GM23338 (cell line): Measurements from ENCODE around the gene CHST12. TPM values are rescaled to one million over a fixed set of nuclear protein-coding genes. Genes with fewer than 3 reads are reported as not detected.
A peak's percentile ranks its signal among the peaks of the same experiment; 100 is the strongest.

Experiments used
- ATAC-seq: fragments of 200-7000 bp; cut with Tn5 transposase; 3 replicates; pipeline ENCODE4 v1.9.1; 2020
- DNase-seq: peaks from one replicate; pipeline ENCODE4 v3.0.0-alpha.2; 2015; ENCODE audit warnings: low spot score
- H2AFZ ChIP-seq: fragments of 200-600 bp; sonication (generic); 2 replicates; pipeline ENCODE4 v1.8.0; 2016; ENCODE audit warnings: antibody characterized with exemption, mild to moderate bottlenecking, moderate library complexity
- H3F3A ChIP-seq: fragments of 200-600 bp; sonication (generic); replicated peaks from 2 replicates; pipeline ENCODE4 v1.8.0; 2017; ENCODE audit warnings: antibody characterized with exemption, mixed run types, low read depth
- H3K27ac ChIP-seq: fragments of 200-600 bp; sonication (generic); 2 replicates; pipeline ENCODE4 v1.6.1; 2016; ENCODE audit warnings: low read depth
- H3K27me3 ChIP-seq: fragments of 200-600 bp; sonication (generic); 2 replicates; pipeline ENCODE4 v1.8.0; 2016; ENCODE audit warnings: mild to moderate bottlenecking, mixed run types, moderate library complexity; ENCODE audit not compliant: insufficient read depth
- H3K36me3 ChIP-seq: fragments of 200-600 bp; sonication (generic); 2 replicates; pipeline ENCODE4 v1.8.0; 2016; ENCODE audit warnings: mild to moderate bottlenecking; ENCODE audit not compliant: insufficient read depth
- H3K4me1 ChIP-seq: fragments of 200-600 bp; sonication (generic); 2 replicates; pipeline ENCODE4 v1.8.0; 2016; ENCODE audit warnings: mild to moderate bottlenecking, moderate library complexity; ENCODE audit not compliant: insufficient read depth
- H3K4me2 ChIP-seq: fragments of 200-600 bp; sonication (generic); 2 replicates; pipeline ENCODE4 v1.7.1; 2017; ENCODE audit warnings: mixed run types
- H3K4me3 ChIP-seq: fragments of 200-600 bp; sonication (generic); 2 replicates; pipeline ENCODE4 v1.6.1; 2016; ENCODE audit warnings: mixed run types
- H3K79me2 ChIP-seq: fragments of 200-600 bp; sonication (generic); replicated peaks from 2 replicates; pipeline ENCODE4 v1.8.0; 2017; ENCODE audit warnings: mild to moderate bottlenecking; ENCODE audit not compliant: insufficient read depth
- H3K9me2 ChIP-seq: fragments of 200-600 bp; sonication (generic); 2 replicates; pipeline ENCODE4 v1.8.0; 2017; ENCODE audit not compliant: insufficient read depth
- H4K20me1 ChIP-seq: fragments of 200-600 bp; sonication (generic); replicated peaks from 2 replicates; pipeline ENCODE4 v1.8.0; 2017; ENCODE audit warnings: mild to moderate bottlenecking; ENCODE audit not compliant: insufficient read depth
- H3K27ac Mint-ChIP-seq: 2 replicates; pipeline ENCODE4 v1.8.0; 2020; ENCODE audit warnings: inconsistent platforms, mild to moderate bottlenecking, moderate library complexity, mixed read lengths
- H3K27me3 Mint-ChIP-seq: 3 replicates; pipeline ENCODE4 v1.8.0; 2022; ENCODE audit warnings: low read depth, mild to moderate bottlenecking, moderate library complexity, mixed read lengths, inconsistent platforms; ENCODE audit not compliant: insufficient read depth, poor library complexity
- H3K36me3 Mint-ChIP-seq: 3 replicates; pipeline ENCODE4 v1.8.0; 2021; ENCODE audit warnings: low read depth, mild to moderate bottlenecking, inconsistent platforms, moderate library complexity, mixed read lengths
- H3K4me1 Mint-ChIP-seq: 3 replicates; pipeline ENCODE4 v1.8.0; 2020; ENCODE audit warnings: mild to moderate bottlenecking, inconsistent platforms, mixed read lengths
- H3K4me3 Mint-ChIP-seq: 3 replicates; pipeline ENCODE4 v1.8.0; 2021; ENCODE audit warnings: moderate library complexity, mild to moderate bottlenecking, inconsistent platforms, mixed read lengths
- H3K9me3 Mint-ChIP-seq: 3 replicates; pipeline ENCODE4 v1.8.0; 2020; ENCODE audit warnings: moderate library complexity, mild to moderate bottlenecking, inconsistent platforms, mixed read lengths
- CREB1 ChIP-seq: fragments of 250-450 bp; sonication (Bioruptor Pico); IDR thresholded peaks from 2 replicates; pipeline ENCODE4 v1.5.0; 2020; ENCODE audit warnings: low read depth, mild to moderate bottlenecking, moderate library complexity
- EZH2 ChIP-seq: fragments of 200-600 bp; sonication (generic); IDR thresholded peaks from one replicate; pipeline ENCODE4 v1.8.0; 2017; ENCODE audit warnings: antibody characterized with exemption, mild to moderate bottlenecking, low read depth; ENCODE audit not compliant: unreplicated experiment
- JUNB ChIP-seq: IDR thresholded peaks from one replicate; pipeline ENCODE4 v1.6.1; 2016; ENCODE audit warnings: antibody characterized with exemption; ENCODE audit not compliant: unreplicated experiment
- NANOG ChIP-seq: IDR thresholded peaks from 2 replicates; pipeline ENCODE4 v1.6.1; 2016; ENCODE audit warnings: antibody characterized with exemption, borderline replicate concordance
- POLR2AphosphoS5 ChIP-seq: IDR thresholded peaks from 2 replicates; pipeline ENCODE4 v1.6.1; 2016; ENCODE audit warnings: antibody characterized with exemption, low read depth
- REST ChIP-seq: IDR thresholded peaks from one replicate; pipeline ENCODE4 v1.6.1; 2018; ENCODE audit warnings: antibody characterized with exemption; ENCODE audit not compliant: unreplicated experiment
- STAT1 ChIP-seq: IDR thresholded peaks from one replicate; pipeline ENCODE4 v1.6.1; 2016; ENCODE audit warnings: antibody characterized with exemption; ENCODE audit not compliant: unreplicated experiment
- ZNF114 ChIP-seq: fragments of 250-450 bp; sonication (Bioruptor Pico); IDR thresholded peaks from 2 replicates; pipeline ENCODE4 v1.5.0; 2020; ENCODE audit warnings: mild to moderate bottlenecking, moderate library complexity
- ZNF331 ChIP-seq: fragments of 250-450 bp; sonication (Bioruptor Pico); IDR thresholded peaks from 2 replicates; pipeline ENCODE4 v1.5.0; 2020; ENCODE audit warnings: low read depth, mild to moderate bottlenecking, moderate library complexity
- polyA plus RNA-seq: library from polyadenylated mRNA; unstranded; fragments of >200 nt; fragmentation: Nextera tagmentation; extraction: Ambion mirVana; gene quantifications from 2 replicates; pipeline ENCODE4 v1.2.1, GENCODE V29; 2016
- total RNA-seq: library from RNA; depleted of rRNA; stranded (reverse); fragments of >200 nt; shearing (Covaris generic); gene quantifications from 2 replicates; pipeline ENCODE4 v1.2.3, GENCODE V29; 2014
- TF ChIP-seq, protein P1 (sequence below): IDR thresholded peaks from 2 replicates; pipeline ENCODE4 v1.6.1; 2016; ENCODE audit warnings: antibody characterized with exemption
- TF ChIP-seq, protein P2 (sequence below), 2 experiments: fragments of 200-600 bp in 1 of 2; sonication (generic) in 1 of 2; conservative IDR thresholded peaks; 2 replicates each; pipeline versions ENCODE4 v1.5.1 to v1.6.1; 2016 to 2017; ENCODE audit warnings: antibody characterized with exemption in 2 of 2, low read depth in 2 of 2, mild to moderate bottlenecking in 2 of 2, moderate library complexity in 1 of 2

Gene CHST12
- total and polyA plus RNA-seq, 2 experiments from 2014 or later, result 10.1 to 14.6 TPM

DNA sequence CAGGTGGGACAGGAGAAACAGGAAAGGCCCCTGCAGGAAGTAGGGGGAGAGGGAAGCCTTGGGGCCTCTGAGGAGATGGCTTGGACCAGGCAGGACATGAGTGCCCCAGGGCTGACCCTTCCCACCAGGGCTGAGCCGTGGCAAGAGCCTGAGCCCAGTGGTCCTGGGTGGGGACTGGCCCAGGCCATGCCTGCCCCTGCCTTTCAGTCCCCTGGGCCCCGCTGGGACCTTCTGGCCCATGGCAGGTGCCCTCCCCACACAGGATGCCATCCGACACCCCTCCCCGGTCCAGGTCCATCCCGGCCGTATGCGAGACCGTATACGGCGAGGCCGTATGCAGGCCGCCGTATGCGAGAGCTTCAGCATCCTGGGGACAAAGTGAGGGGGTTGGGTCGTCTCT, 70.8 kb downstream of the CHST12 start (continued):
- TF ChIP-seq REST, result no peak
- no peak for TF ChIP-seq CREB1 (CRISPR knock-in tag)
- TF ChIP-seq EZH2, result no peak
- TF ChIP-seq ZNF114 (CRISPR knock-in tag), result no peak
- no peak for TF ChIP-seq NANOG
- TF ChIP-seq, protein P1, sequence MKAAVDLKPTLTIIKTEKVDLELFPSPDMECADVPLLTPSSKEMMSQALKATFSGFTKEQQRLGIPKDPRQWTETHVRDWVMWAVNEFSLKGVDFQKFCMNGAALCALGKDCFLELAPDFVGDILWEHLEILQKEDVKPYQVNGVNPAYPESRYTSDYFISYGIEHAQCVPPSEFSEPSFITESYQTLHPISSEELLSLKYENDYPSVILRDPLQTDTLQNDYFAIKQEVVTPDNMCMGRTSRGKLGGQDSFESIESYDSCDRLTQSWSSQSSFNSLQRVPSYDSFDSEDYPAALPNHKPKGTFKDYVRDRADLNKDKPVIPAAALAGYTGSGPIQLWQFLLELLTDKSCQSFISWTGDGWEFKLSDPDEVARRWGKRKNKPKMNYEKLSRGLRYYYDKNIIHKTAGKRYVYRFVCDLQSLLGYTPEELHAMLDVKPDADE, result no peak
- TF ChIP-seq ZNF331 (CRISPR knock-in tag), result no peak
- no peak for TF ChIP-seq JUNB
- TF ChIP-seq, protein P2, sequence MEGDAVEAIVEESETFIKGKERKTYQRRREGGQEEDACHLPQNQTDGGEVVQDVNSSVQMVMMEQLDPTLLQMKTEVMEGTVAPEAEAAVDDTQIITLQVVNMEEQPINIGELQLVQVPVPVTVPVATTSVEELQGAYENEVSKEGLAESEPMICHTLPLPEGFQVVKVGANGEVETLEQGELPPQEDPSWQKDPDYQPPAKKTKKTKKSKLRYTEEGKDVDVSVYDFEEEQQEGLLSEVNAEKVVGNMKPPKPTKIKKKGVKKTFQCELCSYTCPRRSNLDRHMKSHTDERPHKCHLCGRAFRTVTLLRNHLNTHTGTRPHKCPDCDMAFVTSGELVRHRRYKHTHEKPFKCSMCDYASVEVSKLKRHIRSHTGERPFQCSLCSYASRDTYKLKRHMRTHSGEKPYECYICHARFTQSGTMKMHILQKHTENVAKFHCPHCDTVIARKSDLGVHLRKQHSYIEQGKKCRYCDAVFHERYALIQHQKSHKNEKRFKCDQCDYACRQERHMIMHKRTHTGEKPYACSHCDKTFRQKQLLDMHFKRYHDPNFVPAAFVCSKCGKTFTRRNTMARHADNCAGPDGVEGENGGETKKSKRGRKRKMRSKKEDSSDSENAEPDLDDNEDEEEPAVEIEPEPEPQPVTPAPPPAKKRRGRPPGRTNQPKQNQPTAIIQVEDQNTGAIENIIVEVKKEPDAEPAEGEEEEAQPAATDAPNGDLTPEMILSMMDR (conservative IDR thresholded peaks at IDR 0.05; ENCODE audit: low read depth in 2 of 2), result no peak
- no peak for TF ChIP-seq POLR2AphosphoS5
- TF ChIP-seq STAT1, result no peak

GRCh38 chr7:2474813-2475677, 71.6 kb downstream of the CHST12 start:
- H3K27me3 Mint-ChIP-seq, result peaks cover 15% of the 10 kb centered on the region
- H4K20me1 ChIP-seq, result no peaks in the 10 kb centered on the region
- H3K79me2 ChIP-seq, result no peaks in the 10 kb centered on the region
- H3K36me3 ChIP-seq, result no peaks in the 10 kb centered on the region
- ATAC-seq, result no peak
- H3K27ac Mint-ChIP-seq, result no peak overlapping the region
- H3K4me3 ChIP-seq, result no peak overlapping the region
- H3K4me3 Mint-ChIP-seq, result no peak overlapping the region
- H3K27me3 ChIP-seq, result no peaks in the 10 kb centered on the region
- no peak overlapping the region for H3K27ac ChIP-seq
- H3F3A ChIP-seq, result 0 out of 2 replicates have a peak, but pooled peaks cover 1% of the 10 kb centered on the region
- H3K4me1 ChIP-seq, result peaks cover 3% of the 10 kb centered on the region; the same call in 1 of the 2 replicates
- peaks cover 32% of the 10 kb centered on the region for H3K4me1 Mint-ChIP-seq
- H3K9me2 ChIP-seq, result no peaks in the 10 kb centered on the region
- H3K4me2 ChIP-seq, result 0 out of 2 replicates have a peak overlapping the region, but pooled peaks have one; percentile 32
- TF ChIP-seq, protein P2 (conservative IDR thresholded peaks at IDR 0.05; ENCODE audit: low read depth in 2 of 2), result peak in 1 of 2 experiments; percentile 25; a peak in 1 of 4 replicates
- no peak for TF ChIP-seq EZH2
- no peak for TF ChIP-seq CREB1 (CRISPR knock-in tag)
- no peak for DNase-seq
- H2AFZ ChIP-seq, result no peak overlapping the region; the same call in 1 of the 2 replicates
- no peaks in the 10 kb centered on the region; the same call in 2 of the 3 replicates for H3K36me3 Mint-ChIP-seq
- H3K9me3 Mint-ChIP-seq, result no peaks in the 10 kb centered on the region
